ENCODE data around the gene ERC2.

The ERC2 gene

DNA sequence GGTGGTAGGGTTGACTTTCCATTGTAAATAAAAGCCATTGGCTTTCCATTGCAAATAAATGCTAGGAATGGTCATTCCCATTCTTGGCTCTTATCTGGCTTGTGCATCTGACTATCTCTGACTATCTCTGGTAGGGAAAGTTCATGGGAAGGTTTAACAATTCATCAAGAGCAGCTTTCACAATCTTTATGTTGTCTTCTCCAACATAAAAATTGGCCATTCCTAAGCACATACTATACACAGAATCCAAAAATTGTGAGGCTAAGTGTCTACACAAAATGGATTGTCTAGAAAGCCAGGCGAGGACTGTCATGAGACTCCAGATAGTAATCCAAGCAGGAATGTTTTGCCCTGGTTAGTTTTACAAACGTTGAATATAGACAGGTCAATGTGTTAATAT lies 926.8 kb downstream of the ERC2 start:
- ChIA-PET CTCF (interaction anchor here (0.7 kb wide), 1 partner anchor 709 kb away, joined by 4 read pairs; no protein-coding TSS in a partner anchor), POLR2A (no interaction called here)
- no peak for TF ChIP-seq ZNF202 (tag by site-specific recombination; IDR thresholded peaks at IDR 0.05; ENCODE audit: borderline replicate concordance)
- TF ChIP-seq, protein P1, sequence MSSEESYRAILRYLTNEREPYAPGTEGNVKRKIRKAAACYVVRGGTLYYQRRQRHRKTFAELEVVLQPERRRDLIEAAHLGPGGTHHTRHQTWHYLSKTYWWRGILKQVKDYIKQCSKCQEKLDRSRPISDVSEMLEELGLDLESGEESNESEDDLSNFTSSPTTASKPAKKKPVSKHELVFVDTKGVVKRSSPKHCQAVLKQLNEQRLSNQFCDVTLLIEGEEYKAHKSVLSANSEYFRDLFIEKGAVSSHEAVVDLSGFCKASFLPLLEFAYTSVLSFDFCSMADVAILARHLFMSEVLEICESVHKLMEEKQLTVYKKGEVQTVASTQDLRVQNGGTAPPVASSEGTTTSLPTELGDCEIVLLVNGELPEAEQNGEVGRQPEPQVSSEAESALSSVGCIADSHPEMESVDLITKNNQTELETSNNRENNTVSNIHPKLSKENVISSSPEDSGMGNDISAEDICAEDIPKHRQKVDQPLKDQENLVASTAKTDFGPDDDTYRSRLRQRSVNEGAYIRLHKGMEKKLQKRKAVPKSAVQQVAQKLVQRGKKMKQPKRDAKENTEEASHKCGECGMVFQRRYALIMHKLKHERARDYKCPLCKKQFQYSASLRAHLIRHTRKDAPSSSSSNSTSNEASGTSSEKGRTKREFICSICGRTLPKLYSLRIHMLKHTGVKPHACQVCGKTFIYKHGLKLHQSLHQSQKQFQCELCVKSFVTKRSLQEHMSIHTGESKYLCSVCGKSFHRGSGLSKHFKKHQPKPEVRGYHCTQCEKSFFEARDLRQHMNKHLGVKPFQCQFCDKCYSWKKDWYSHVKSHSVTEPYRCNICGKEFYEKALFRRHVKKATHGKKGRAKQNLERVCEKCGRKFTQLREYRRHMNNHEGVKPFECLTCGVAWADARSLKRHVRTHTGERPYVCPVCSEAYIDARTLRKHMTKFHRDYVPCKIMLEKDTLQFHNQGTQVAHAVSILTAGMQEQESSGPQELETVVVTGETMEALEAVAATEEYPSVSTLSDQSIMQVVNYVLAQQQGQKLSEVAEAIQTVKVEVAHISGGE (tag by site-specific recombination; conservative IDR thresholded peaks at IDR 0.05; ENCODE audit: low read depth) = no peak
- no peak for TF ChIP-seq ZNF221 (tag by site-specific recombination; IDR thresholded peaks at IDR 0.05; ENCODE audit: borderline replicate concordance)
- no peak for TF ChIP-seq OVOL3 (tag by site-specific recombination; IDR thresholded peaks at IDR 0.05)
- TF ChIP-seq, protein P2, sequence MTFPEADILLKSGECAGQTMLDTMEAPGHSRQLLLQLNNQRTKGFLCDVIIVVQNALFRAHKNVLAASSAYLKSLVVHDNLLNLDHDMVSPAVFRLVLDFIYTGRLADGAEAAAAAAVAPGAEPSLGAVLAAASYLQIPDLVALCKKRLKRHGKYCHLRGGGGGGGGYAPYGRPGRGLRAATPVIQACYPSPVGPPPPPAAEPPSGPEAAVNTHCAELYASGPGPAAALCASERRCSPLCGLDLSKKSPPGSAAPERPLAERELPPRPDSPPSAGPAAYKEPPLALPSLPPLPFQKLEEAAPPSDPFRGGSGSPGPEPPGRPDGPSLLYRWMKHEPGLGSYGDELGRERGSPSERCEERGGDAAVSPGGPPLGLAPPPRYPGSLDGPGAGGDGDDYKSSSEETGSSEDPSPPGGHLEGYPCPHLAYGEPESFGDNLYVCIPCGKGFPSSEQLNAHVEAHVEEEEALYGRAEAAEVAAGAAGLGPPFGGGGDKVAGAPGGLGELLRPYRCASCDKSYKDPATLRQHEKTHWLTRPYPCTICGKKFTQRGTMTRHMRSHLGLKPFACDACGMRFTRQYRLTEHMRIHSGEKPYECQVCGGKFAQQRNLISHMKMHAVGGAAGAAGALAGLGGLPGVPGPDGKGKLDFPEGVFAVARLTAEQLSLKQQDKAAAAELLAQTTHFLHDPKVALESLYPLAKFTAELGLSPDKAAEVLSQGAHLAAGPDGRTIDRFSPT (tag by site-specific recombination; IDR thresholded peaks at IDR 0.05) = no peak
- TF ChIP-seq SALL2 (tag by site-specific recombination; IDR thresholded peaks at IDR 0.05; ENCODE audit: borderline replicate concordance) = no peak
- TF ChIP-seq, protein P3, sequence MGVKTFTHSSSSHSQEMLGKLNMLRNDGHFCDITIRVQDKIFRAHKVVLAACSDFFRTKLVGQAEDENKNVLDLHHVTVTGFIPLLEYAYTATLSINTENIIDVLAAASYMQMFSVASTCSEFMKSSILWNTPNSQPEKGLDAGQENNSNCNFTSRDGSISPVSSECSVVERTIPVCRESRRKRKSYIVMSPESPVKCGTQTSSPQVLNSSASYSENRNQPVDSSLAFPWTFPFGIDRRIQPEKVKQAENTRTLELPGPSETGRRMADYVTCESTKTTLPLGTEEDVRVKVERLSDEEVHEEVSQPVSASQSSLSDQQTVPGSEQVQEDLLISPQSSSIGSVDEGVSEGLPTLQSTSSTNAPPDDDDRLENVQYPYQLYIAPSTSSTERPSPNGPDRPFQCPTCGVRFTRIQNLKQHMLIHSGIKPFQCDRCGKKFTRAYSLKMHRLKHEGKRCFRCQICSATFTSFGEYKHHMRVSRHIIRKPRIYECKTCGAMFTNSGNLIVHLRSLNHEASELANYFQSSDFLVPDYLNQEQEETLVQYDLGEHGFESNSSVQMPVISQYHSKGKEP (tag by site-specific recombination; IDR thresholded peaks at IDR 0.05) = no peak
- no peak for TF ChIP-seq HOXC10 (CRISPR knock-in tag; IDR thresholded peaks at IDR 0.05)
- no peak for TF ChIP-seq ZNF341 (tag by site-specific recombination; IDR thresholded peaks at IDR 0.05; ENCODE audit: low read depth)
- no peak for TF ChIP-seq ZNF558 (tag by site-specific recombination; IDR thresholded peaks at IDR 0.05)
- no peak for TF ChIP-seq ZNF768 (tag by site-specific recombination; IDR thresholded peaks at IDR 0.05)
- TF ChIP-seq ZNF473 (tag by site-specific recombination; IDR thresholded peaks at IDR 0.05) = no peak
- no peak for TF ChIP-seq ZNF302 (tag by site-specific recombination; IDR thresholded peaks at IDR 0.05; ENCODE audit: low read depth)
- no peaks in the 10 kb centered on the region for H3K4me1 ChIP-seq (ENCODE audit: control insufficient read depth, insufficient read depth, low read length)
- no peaks in the 10 kb centered on the region for H3K9me3 ChIP-seq (ENCODE audit: control insufficient read depth, insufficient read depth, low read depth, low read length)
- no peak overlapping the region for H3K4me3 ChIP-seq (ENCODE audit: low read depth, low read length)
- H3K36me3 ChIP-seq (ENCODE audit: control insufficient read depth in 2 of 2, insufficient read depth in 1 of 2, low read length in 2 of 2) = no peaks in the 10 kb centered on the region
- H3K27ac ChIP-seq (ENCODE audit: extremely low read depth, low read depth, low read length) = no peak overlapping the region

DNA sequence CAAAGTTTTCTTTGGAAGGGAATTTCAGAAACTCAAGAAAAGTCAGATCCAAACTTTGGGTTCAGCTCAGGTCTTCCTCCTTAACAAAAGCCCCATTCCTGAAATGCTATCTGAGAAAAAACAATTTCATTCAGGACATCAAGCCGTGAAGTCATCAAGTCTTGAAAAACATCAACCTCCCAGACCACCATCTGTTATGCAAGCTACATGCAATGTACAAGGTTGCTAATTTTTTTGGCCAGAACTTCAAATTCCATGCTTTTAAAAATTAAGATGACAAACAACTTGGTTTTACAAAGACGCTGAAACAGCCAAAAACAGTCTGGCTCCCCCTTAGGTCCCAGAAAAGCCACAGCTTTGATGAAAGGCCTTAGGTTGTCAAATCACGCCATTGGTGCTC lies 927.3 kb downstream of the ERC2 start:
- Histone ChIP-seq H3K9me3 (ENCODE audit: control insufficient read depth, insufficient read depth, low read depth, low read length) (no peaks in the 10 kb centered on the region), H3K4me1 (ENCODE audit: control insufficient read depth, insufficient read depth, low read length) (no peaks in the 10 kb centered on the region), H3K4me3 (ENCODE audit: low read depth, low read length) (no peak overlapping the region), H3K27ac (ENCODE audit: extremely low read depth, low read depth, low read length) (no peak overlapping the region), H3K36me3 (ENCODE audit: control insufficient read depth in 2 of 2, insufficient read depth in 1 of 2, low read length in 2 of 2) (no peaks in the 10 kb centered on the region)
- ChIA-PET POLR2A (no interaction called here), CTCF (interaction anchor here (0.6 kb wide), 1 partner anchor 31 kb away, joined by 5 read pairs; no protein-coding TSS in a partner anchor)
- TF ChIP-seq ZNF174 (tag by site-specific recombination; IDR thresholded peaks at IDR 0.05) (no peak), SETDB1 (IDR thresholded peaks at IDR 0.05; ENCODE audit: insufficient read length, low read length) (no peak), ZNF426 (tag by site-specific recombination; IDR thresholded peaks at IDR 0.05) (no peak)

All from HEK293 (cell line).